ENCODE results near the gene BMP15. TPM values are rescaled to one million over a fixed set of nuclear protein-coding genes. Genes with fewer than 3 reads are reported as not detected.

The BMP15 gene
- 0.26 TPM in 1 of 2 replicates, not detected in the other for total RNA-seq (2021)
- Bru-seq, nascent RNA, result percentile 16 among the genes with signal in this experiment
- BruChase-seq, experiment 1, labeled RNA remaining after a 2-hour chase, result percentile 19 among the genes with signal in this experiment
- percentile 22 among the genes with signal in this experiment for BruChase-seq, experiment 2, labeled RNA remaining after a 6-hour chase
- long read RNA-seq, result 0 reads

DNA sequence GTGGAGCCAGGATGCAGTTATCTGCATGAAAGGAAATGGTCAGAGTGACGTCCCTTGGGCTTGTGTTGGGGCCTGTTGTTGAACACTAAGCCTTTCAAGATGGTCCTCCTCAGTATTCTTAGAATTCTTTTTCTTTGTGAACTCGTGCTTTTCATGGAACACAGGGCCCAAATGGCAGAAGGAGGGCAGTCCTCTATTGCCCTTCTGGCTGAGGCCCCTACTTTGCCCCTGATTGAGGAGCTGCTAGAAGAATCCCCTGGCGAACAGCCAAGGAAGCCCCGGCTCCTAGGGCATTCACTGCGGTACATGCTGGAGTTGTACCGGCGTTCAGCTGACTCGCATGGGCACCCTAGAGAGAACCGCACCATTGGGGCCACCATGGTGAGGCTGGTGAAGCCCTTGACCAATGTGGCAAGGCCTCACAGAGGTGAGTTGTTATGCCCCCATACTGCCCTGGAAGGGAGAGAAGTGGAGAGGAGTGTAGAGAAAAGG lies at the start of gene BMP15:
Gene BMP15, plus strand, starts transcription at position 51 of the 492 bp plus-strand sequence. Its CDS starts 49 bp downstream, at position 100.
- POLR2A ChIA-PET (ENCODE audit: low non-redundant PET), result interaction anchor here (0.6 kb wide), 1 partner anchor 35 kb away, joined by 5 read pairs; no protein-coding TSS in a partner anchor
- intact Hi-C loops (cut with micrococcal nuclease; ENCODE audit: unreplicated experiment), result no loop called here
- no peaks in the 10 kb centered on the region for H3K4me1 ChIP-seq (ENCODE audit: insufficient read depth, low read length, poor library complexity, severe bottlenecking)
- TF ChIP-seq EZH2 (IDR thresholded peaks at IDR 0.05; ENCODE audit: borderline replicate concordance, low read depth, low read length, poor library complexity, severe bottlenecking) (no peak), CTCF (conservative IDR thresholded peaks at IDR 0.05; ENCODE audit: low read depth, low read length) (no peak)
- no peaks in the 10 kb centered on the region for H3K9me3 ChIP-seq (ENCODE audit: low read depth, low read length, poor library complexity, severe bottlenecking)
- BruUV-seq (replicated peaks), result no TSS peak
- H3K4me3 ChIP-seq (ENCODE audit: low read depth, low read length, poor library complexity, severe bottlenecking), result no peak within 1 kb of the TSS
- H3K27me3 ChIP-seq (replicated peaks; ENCODE audit: insufficient read depth, low read depth, low read length, poor library complexity), result no peaks in the 10 kb centered on the region
- CTCF ChIA-PET, result no interaction called here
- H3K27ac ChIP-seq (ENCODE audit: low read depth, low read length, poor library complexity, severe bottlenecking), result no peak within 1 kb of the TSS
- DNase-seq (ENCODE audit: low spot score), result no peak
- H3K36me3 ChIP-seq (ENCODE audit: insufficient read depth, low read length, poor library complexity, severe bottlenecking), result no peaks in the 10 kb centered on the region

DNA sequence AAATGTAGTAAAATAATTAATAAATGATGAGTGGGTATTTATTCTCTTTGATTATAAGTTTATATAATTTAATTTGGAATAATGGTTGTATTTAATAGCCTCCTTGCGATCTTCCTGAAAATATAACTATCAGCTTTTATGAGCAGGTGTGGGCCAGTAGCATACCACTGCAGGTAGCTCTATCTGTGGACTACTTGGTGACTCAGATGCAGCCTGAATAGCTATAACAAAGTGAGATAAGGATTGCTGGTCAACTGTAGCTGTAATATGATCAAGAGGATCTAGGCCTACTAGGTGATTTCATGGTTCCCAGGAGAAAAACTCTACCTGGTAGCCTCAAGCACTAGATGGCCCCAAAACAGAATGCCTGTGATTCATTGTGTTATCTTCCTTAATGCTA lies 47.1 kb upstream of the BMP15 start:
- no TSS peak for BruUV-seq (replicated peaks)
- Histone ChIP-seq H3K36me3 (ENCODE audit: insufficient read depth, low read length, poor library complexity, severe bottlenecking) (no peaks in the 10 kb centered on the region), H3K4me1 (ENCODE audit: insufficient read depth, low read length, poor library complexity, severe bottlenecking) (no peaks in the 10 kb centered on the region), H3K4me3 (ENCODE audit: low read depth, low read length, poor library complexity, severe bottlenecking) (no peak overlapping the region), H3K27ac (ENCODE audit: low read depth, low read length, poor library complexity, severe bottlenecking) (no peak overlapping the region), H3K9me3 (ENCODE audit: low read depth, low read length, poor library complexity, severe bottlenecking) (no peaks in the 10 kb centered on the region), H3K27me3 (replicated peaks; ENCODE audit: insufficient read depth, low read depth, low read length, poor library complexity) (peaks cover 5% of the 10 kb centered on the region)
- ChIA-PET POLR2A (ENCODE audit: low non-redundant PET) (no interaction called here), CTCF (no interaction called here)
- TF ChIP-seq CTCF (conservative IDR thresholded peaks at IDR 0.05; ENCODE audit: low read depth, low read length), result no peak
- TF ChIP-seq EZH2 (IDR thresholded peaks at IDR 0.05; ENCODE audit: borderline replicate concordance, low read depth, low read length, poor library complexity, severe bottlenecking), result no peak
- intact Hi-C loops (cut with micrococcal nuclease; ENCODE audit: unreplicated experiment), result no loop called here
- DNase-seq (ENCODE audit: low spot score), result no peak

- Histone ChIP-seq H3K27me3 (replicated peaks; ENCODE audit: insufficient read depth, low read depth, low read length, poor library complexity) (peaks cover 5% of the 10 kb centered on the region), H3K4me1 (ENCODE audit: insufficient read depth, low read length, poor library complexity, severe bottlenecking) (no peaks in the 10 kb centered on the region), H3K27ac (ENCODE audit: low read depth, low read length, poor library complexity, severe bottlenecking) (no peak overlapping the region), H3K9me3 (ENCODE audit: low read depth, low read length, poor library complexity, severe bottlenecking) (no peaks in the 10 kb centered on the region), H3K4me3 (ENCODE audit: low read depth, low read length, poor library complexity, severe bottlenecking) (no peak overlapping the region), H3K36me3 (ENCODE audit: insufficient read depth, low read length, poor library complexity, severe bottlenecking) (no peaks in the 10 kb centered on the region)
- POLR2A ChIA-PET (ENCODE audit: low non-redundant PET), result no interaction called here
- TF ChIP-seq EZH2 (IDR thresholded peaks at IDR 0.05; ENCODE audit: borderline replicate concordance, low read depth, low read length, poor library complexity, severe bottlenecking), result no peak
- TF ChIP-seq CTCF (conservative IDR thresholded peaks at IDR 0.05; ENCODE audit: low read depth, low read length), result no peak
- BruUV-seq (replicated peaks), result no TSS peak
- DNase-seq (ENCODE audit: low spot score), result no peak
- CTCF ChIA-PET, result no interaction called here
- intact Hi-C loops (cut with micrococcal nuclease; ENCODE audit: unreplicated experiment), result no loop called here
Measured at GRCh38 chrX:50865311-50865710, 45.2 kb upstream of the BMP15 start.
